Esophagus muscularis mucosa (tissue), 4 donors: ENCODE data around the gene TMEM80. TPM values are rescaled to one million over a fixed set of nuclear protein-coding genes. Genes with fewer than 3 reads are reported as not detected.
A peak's percentile ranks its signal among the peaks of the same experiment; 100 is the strongest.

Experiments
- DNase-seq: peaks from one replicate; pipeline ENCODE4 v3.0.0-alpha.2; 2017; ENCODE audit errors: extremely low spot score
- H3K27ac ChIP-seq, 4 donors: fragments of 200-600 bp; sonication (generic); replicated peaks in 1 of 4; 1 replicate in 3 of 4; 2 replicates in 1 of 4; pipeline ENCODE4 v1.5.1; 2016 to 2019; ENCODE audit warnings: mild to moderate bottlenecking in 1 of 4
- H3K27me3 ChIP-seq, 4 donors: fragments of 200-600 bp; sonication (generic); one replicate each; pipeline versions ENCODE4 v1.5.1 to v1.6.0; 2016 to 2019
- H3K36me3 ChIP-seq, 4 donors: fragments of 200-600 bp; sonication (generic); one replicate each; pipeline ENCODE4 v1.5.1; 2016 to 2019
- H3K4me1 ChIP-seq, 4 donors: fragments of 200-600 bp; sonication (generic); one replicate each; pipeline ENCODE4 v1.5.1; 2016 to 2019
- H3K4me3 ChIP-seq, 4 donors: fragments of 200-600 bp; sonication (generic); 1 replicate in 2 of 4; 2 replicates in 2 of 4; pipeline ENCODE4 v1.5.1; 2016 to 2019; ENCODE audit warnings: mild to moderate bottlenecking in 4 of 4, moderate library complexity in 1 of 4
- H3K9me3 ChIP-seq, 4 donors: fragments of 200-600 bp; sonication (generic); 1 replicate in 3 of 4; 2 replicates in 1 of 4; pipeline ENCODE4 v1.5.1; 2016 to 2019
- CTCF ChIP-seq, 3 experiments: fragments of 200-600 bp in 2 of 3; fragments of 450-650 bp in 1 of 3; sonication (generic) in 2 of 3; IDR thresholded peaks; one replicate each; pipeline ENCODE4 v1.5.1; 2017 to 2019; ENCODE audit warnings: antibody characterized with exemption in 3 of 3, mild to moderate bottlenecking in 2 of 3, moderate library complexity in 1 of 3
- EP300 ChIP-seq: sonication (generic); formaldehyde crosslinking; IDR thresholded peaks from one replicate; pipeline ENCODE4 v1.6.1; 2017; ENCODE audit warnings: antibody characterized with exemption
- POLR2A ChIP-seq: fragments of 450-650 bp; IDR thresholded peaks from one replicate; pipeline ENCODE4 v1.6.1; 2017; ENCODE audit warnings: antibody characterized with exemption, moderate library complexity, mild to moderate bottlenecking, low read depth
- POLR2AphosphoS5 ChIP-seq, 2 donors: sonication (generic); formaldehyde crosslinking; IDR thresholded peaks; one replicate each; pipeline ENCODE4 v1.6.1; 2017; ENCODE audit warnings: antibody characterized with exemption in 2 of 2
- WGBS: methylation state at CpG from one replicate; pipeline ENCODE4 v1.1.5; 2018; 5-methylcytosine and 5-hydroxymethylcytosine counted together
- intact Hi-C: fragments of 100-400 bp; cut with DNase I; formaldehyde crosslinking; loops from one replicate; pipeline ENCODE4 v1.15.1; 2023
- total RNA-seq, 4 donors: library from RNA; depleted of rRNA; stranded (reverse); fragments of >200 nt; gene quantifications; one replicate each; pipeline versions ENCODE4 v1.1.0 to v1.2.1, GENCODE V29; 2016

TMEM80 gene
- total RNA-seq, 4 donors from 2014 or later: 27.4 to 55.2 (median 39.6) TPM

DNA sequence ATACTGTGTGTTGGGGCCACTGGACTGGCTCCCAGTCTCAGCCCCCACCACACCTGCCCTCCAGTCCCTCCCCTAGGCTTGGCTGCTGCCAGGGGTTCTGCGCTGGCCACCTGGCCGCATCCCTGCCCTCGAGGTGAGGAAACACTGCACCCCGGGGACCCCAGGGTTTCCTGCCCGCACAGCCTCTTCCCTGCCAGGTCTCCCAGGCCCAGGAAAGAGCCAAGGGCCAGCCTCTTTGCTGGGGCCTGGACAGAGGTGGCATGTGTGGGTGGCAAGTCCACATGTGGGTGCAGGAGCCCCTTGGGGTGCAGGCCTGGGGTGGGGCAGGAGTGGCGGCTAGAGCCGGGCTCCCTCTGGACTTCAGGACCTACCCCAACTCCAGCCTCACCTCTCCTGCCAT, 12.9 kb downstream of the TMEM80 start:
- TF ChIP-seq CTCF (IDR thresholded peaks at IDR 0.05) (no peak), POLR2A (no peak), EP300 (no peak), POLR2AphosphoS5 (IDR thresholded peaks at IDR 0.05) (no peak)
- peaks cover 24 to 56% (median 48%) of the 10 kb centered on the region in 4 donors for H3K4me1 ChIP-seq
- intact Hi-C loops: no loop called here

DNA sequence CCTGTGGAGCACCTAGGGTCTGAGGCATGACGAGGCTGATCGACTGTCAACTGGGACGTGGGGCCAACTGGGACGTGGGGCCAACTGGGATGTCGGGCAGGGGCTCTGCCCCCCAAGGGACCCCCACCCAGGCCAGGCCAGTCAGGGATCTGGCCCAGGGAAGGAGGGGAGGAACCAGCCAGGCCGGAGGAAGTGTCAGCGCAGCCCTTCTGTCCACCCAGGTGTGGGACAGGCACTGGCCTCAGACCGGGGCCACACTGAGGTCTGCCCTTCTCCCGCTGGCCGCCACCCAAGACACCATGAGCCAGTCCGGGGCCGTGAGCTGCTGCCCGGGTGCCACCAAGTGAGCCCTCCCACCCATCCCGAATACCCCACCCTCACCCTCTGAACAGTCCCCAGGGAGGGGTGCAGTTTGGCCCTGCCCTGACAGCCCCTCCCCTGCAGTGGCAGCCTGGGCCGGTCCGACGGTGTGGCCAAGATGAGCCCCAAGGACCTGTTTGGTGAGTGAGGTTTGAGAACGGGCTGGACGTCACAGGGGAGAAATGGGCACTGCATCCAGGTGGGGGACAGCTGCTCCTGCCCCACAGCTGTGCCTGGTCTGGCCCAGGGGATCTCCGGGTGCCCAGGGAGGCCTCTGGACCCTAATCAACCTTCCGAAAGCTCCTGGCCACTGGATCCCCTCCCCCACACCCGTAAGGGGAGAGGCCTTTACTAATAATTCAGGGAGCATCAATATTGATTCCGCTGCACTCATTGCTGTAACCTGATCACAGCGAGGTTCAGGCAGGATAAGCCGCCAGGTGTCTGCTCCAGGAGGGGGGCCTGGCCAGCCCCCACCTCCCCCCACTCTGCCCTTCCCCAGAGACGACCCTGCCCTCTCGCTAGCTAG, 13.7 kb downstream of the TMEM80 start:
- H3K4me1 ChIP-seq: peaks cover 24 to 54% (median 46%) of the 10 kb centered on the region in 4 donors
- H3K27me3 ChIP-seq: peaks cover 0 to 66% (median 0%) of the 10 kb centered on the region in 4 donors
- peak overlapping the region in 1 of 4 donors; percentile 69 for H3K27ac ChIP-seq
- H3K9me3 ChIP-seq: no peaks in the 10 kb centered on the region
- WGBS: 76% methylated on average over 5 of the region's 27 CpGs
- intact Hi-C loops: no loop called here
- H3K36me3 ChIP-seq: peaks cover 0 to 7% (median 2%) of the 10 kb centered on the region in 4 donors
- no peak for TF ChIP-seq CTCF (IDR thresholded peaks at IDR 0.05)
- TF ChIP-seq EP300: no peak
- no peak for TF ChIP-seq POLR2AphosphoS5 (IDR thresholded peaks at IDR 0.05)
- TF ChIP-seq POLR2A: no peak
- DNase-seq: no peak
- H3K4me3 ChIP-seq: no peak overlapping the region

More for the DNA sequence above, 12.9 kb downstream of the TMEM80 start:
- H3K27ac ChIP-seq: no peak overlapping the region
- H3K36me3 ChIP-seq: peaks cover 0 to 15% (median 5%) of the 10 kb centered on the region in 4 donors
- no peak for DNase-seq
- H3K27me3 ChIP-seq: peaks cover 0 to 66% (median 0%) of the 10 kb centered on the region in 4 donors
- no peaks in the 10 kb centered on the region for H3K9me3 ChIP-seq
- 82% methylated on average over 2 of the region's 7 CpGs for WGBS
- no peak overlapping the region for H3K4me3 ChIP-seq

- no peak overlapping the region for H3K27ac ChIP-seq
- peaks cover 0 to 32% (median 0%) of the 10 kb centered on the region in 4 donors for H3K27me3 ChIP-seq
- WGBS: 97% methylated on average over 6 of the region's 6 CpGs
- no peaks in the 10 kb centered on the region for H3K36me3 ChIP-seq
- peaks cover 0 to 16% (median 11%) of the 10 kb centered on the region in 4 donors for H3K4me1 ChIP-seq
- no peak for DNase-seq
- intact Hi-C loops: no loop called here
- H3K4me3 ChIP-seq: no peak overlapping the region
- TF ChIP-seq EP300: no peak
- no peak for TF ChIP-seq POLR2AphosphoS5 (IDR thresholded peaks at IDR 0.05)
- no peak for TF ChIP-seq CTCF (IDR thresholded peaks at IDR 0.05)
- no peak for TF ChIP-seq POLR2A
- H3K9me3 ChIP-seq: peaks cover 0 to 4% (median 0%) of the 10 kb centered on the region in 4 donors
Observed at GRCh38 chr11:714436-714835, 18.8 kb downstream of the TMEM80 start.

- Histone ChIP-seq H3K27me3 (peaks cover 3 to 52% (median 28%) of the 10 kb centered on the region in 4 donors), H3K4me3 (no peak overlapping the region), H3K9me3 (peaks cover 0 to 4% (median 0%) of the 10 kb centered on the region in 4 donors), H3K27ac (no peak overlapping the region), H3K36me3 (no peaks in the 10 kb centered on the region), H3K4me1 (peaks cover 10 to 30% (median 25%) of the 10 kb centered on the region in 4 donors)
- DNase-seq: no peak
- WGBS: 74% methylated on average over 32 of the region's 34 CpGs
- no peak for TF ChIP-seq POLR2AphosphoS5 (IDR thresholded peaks at IDR 0.05)
- no peak for TF ChIP-seq CTCF (IDR thresholded peaks at IDR 0.05)
- no peak for TF ChIP-seq POLR2A
- TF ChIP-seq EP300: no peak
- intact Hi-C loops: no loop called here
Observed at GRCh38 chr11:719214-720016, 23.8 kb downstream of the TMEM80 start.
